NB4 (cell line): ENCODE results near the gene IDH3G.

Experiments used
- POLR2A ChIP-seq: IDR thresholded peaks from 2 replicates; pipeline ENCODE4 v1.6.1; 2011; ENCODE audit warnings: mild to moderate bottlenecking; ENCODE audit not compliant: insufficient read length; ENCODE audit errors: extremely low read depth
- TF ChIP-seq, protein P1 (sequence below): IDR thresholded peaks from one replicate; pipeline ENCODE4 v1.5.1; 2012; ENCODE audit warnings: low read depth, low read length

DNA sequence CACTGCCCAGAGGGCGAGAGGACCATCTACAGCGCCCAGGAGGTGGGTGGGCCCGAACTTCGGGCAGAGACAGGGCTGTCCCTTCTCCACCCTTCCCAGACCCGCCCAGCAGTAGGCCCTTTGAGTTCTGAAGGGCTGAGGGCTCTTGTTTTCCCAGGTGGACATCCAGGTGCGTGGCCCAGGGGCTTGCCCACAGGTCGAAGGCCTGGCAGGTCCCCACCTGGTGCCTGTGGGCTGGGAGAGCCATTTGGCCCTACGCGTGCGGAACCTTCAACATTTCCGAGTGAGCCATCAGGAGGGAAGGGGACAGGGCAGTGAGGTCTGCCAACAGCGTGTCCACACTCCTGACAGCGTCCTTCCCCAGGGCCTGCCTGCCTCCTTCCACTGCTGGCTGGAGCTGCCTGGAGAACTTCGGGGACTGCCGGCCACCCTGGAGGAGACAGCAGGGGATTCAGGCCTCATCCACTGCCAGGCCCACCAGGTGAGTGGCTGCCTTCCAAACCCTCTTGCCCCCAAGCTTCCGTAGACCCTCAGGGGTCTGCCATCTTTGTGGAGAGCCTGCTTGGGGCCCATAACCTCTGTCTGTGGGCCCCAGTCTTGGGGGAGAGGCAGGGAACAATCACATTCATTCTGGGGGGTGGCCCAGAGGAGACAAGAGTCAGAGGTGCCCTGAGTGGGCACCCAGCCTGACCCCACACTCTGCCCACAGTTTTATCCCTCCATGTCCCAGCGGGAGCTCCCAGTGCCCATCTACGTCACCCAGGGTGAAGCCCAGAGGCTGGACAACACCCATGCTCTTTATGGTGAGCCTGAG lies 23.4 kb downstream of the IDH3G start:
- no peak for TF ChIP-seq POLR2A
- TF ChIP-seq, protein P1, sequence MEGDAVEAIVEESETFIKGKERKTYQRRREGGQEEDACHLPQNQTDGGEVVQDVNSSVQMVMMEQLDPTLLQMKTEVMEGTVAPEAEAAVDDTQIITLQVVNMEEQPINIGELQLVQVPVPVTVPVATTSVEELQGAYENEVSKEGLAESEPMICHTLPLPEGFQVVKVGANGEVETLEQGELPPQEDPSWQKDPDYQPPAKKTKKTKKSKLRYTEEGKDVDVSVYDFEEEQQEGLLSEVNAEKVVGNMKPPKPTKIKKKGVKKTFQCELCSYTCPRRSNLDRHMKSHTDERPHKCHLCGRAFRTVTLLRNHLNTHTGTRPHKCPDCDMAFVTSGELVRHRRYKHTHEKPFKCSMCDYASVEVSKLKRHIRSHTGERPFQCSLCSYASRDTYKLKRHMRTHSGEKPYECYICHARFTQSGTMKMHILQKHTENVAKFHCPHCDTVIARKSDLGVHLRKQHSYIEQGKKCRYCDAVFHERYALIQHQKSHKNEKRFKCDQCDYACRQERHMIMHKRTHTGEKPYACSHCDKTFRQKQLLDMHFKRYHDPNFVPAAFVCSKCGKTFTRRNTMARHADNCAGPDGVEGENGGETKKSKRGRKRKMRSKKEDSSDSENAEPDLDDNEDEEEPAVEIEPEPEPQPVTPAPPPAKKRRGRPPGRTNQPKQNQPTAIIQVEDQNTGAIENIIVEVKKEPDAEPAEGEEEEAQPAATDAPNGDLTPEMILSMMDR = no peak
